Measurements from ENCODE around the gene HECW1.

HECW1 gene

DNA sequence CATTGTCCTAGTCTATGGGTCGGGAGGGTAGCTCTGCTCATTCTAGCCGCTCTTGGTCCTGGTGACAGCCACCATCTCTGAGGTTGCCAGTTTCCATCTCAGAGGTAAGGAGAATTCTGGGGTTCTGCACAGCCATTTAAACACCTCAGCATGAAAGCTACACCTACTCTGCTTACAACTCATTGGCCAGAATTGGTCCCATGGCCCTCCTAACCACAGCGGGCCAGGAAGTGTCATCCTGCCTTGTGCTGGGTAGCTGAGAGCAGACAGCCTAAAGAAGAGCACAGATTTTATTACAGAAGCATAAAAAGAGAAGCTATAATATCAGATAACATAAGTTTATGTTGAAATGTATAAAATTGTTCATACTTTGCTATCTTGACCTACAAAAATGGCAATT lies 152.7 kb downstream of the HECW1 start:
- no peak for DNase-seq (ENCODE audit: low read depth)

DNA sequence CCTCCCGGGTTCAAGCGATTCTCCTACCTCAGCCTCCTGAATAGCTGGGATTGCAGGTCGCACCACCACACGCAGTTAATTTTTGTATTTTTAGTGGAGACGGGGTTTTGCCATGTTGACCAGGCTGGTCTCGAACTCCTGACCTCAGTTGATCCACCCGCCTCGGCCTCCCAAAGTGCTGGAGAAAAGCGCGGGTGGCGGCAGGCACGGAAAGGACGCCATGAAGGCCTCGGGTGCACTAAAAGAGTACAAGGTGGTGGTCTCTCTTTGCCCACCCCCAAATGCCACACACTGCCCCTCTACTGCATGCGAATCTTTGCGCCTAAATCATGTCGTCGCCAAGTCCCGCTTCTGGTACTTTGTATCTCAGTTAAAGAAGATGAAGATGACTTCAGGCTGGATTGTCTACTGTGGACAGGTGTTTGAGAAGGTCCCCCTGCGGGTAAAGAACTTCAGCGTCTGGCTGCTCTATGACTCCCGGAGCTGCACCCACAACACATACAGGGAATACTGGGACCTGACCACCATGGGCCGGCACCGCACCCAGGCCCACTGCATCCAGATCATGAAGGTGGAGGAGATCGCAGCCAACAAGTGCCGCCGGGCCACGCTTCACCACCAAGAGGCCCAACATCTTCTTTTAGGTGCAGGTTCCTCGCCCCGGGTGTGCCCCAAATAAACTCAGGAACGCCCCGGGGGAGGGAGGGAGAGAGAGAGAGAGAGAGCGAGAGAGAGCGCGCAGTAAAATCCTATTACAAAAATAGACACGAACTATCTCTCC lies 161.7 kb downstream of the HECW1 start:
- no peak for DNase-seq (ENCODE audit: low read depth)

DNA sequence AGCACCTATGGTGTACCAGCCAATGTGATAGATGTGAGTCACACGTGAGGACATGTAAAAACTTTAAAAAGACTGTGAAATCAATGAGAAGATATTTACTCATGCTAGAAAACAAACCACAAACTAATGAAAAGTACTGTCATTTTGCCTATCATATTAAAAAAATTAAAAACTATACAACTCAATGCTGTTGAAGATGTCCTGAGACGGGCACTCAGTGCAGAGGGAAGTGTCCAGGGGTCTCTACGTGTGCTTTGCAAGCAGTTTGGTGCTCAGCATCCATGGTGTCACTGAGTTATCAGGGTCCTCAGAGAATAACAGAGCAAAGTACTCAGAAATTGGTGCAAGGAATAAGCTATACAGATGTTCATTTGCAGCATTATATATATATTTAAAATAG lies 162.3 kb downstream of the HECW1 start:
- no peak for DNase-seq (ENCODE audit: low read depth)

GRCh38 chr7:43276547-43276946 lies 164.1 kb downstream of the HECW1 start:
- no peak for DNase-seq (ENCODE audit: low read depth)

- DNase-seq (ENCODE audit: low read depth) = no peak
These were observed 165.7 kb downstream of the HECW1 start for GRCh38 chr7:43278088-43278644.

DNA sequence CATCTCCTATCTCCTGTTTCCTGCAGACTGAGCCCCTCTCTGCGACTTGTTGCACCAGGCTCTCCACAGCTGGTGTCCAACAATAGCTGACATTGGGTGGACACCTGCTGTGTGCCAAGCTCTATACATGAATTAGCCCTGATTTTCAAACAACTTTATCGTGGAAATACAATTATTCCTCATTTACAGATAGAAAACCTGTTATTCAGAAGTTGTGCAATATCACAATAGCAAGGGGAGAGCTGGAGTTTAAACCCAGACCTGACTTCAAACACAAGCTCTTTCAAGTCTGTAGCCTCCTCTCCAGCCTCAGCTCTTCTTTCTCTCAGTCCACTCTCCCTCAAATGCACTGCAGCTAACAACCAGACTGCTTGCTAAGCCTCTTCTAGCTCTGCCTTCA lies 168.8 kb downstream of the HECW1 start:
- no peak for DNase-seq (ENCODE audit: low read depth)

DNA sequence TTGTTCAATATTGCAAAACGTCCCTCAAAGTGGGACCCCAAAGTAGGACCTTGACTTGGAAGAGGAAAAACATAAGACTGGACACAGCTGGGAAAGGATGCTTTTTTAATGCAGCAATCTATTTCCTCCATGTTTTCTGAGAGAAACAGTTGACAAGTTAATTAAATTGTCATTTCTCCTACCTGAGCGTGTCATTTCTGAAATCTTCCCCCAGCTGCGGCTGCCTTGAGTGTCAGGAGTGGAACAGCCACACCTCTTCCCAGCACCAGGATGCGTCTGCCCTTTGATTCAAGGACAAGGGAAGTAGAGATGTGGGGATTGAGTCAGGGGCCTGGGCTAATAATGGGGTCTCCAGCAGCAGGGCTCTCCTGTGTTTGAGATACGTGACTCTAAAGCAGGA lies 171.3 kb downstream of the HECW1 start:
- no peak for DNase-seq (ENCODE audit: low read depth)

DNA sequence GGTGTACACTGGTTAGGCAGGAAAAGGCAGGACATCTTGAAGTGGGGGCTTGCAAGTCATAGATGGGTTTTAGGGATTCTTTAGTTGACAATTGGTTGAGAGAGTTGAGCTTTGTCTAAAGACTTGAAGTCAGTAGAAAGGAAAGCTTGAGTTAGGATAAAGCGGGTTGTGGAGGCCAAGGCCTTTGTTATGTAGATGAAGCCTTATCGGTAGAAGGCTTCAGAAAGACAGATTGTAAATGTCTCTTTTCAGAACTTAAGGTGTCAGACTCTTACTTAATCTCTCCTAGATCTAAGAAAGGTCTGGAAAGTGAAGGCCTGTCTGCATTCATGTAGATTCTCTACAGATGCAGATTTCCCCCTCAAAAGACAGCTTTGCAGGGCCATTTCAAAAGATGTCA lies 177.4 kb downstream of the HECW1 start:
- no peak for DNase-seq (ENCODE audit: low read depth)

DNA sequence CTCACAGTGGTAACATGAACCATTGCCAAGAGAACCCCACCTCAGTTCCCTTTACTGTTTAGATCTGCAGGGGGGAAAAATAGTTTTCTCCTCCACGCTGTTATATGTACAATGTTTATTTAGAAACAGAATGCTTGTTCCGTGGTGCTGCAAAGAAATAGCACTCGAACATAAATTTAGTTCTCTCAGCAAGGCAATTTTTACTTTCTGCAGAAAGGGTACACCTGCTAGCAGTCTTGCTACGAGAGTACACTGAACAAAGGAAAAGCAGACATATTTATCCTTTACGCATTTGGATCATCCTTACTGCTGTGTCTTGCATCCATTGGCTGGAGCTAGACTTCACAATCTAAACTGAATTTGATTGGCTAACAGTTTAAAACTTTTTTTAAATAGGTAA lies 178.5 kb downstream of the HECW1 start:
- no peak for DNase-seq (ENCODE audit: low read depth)

DNA sequence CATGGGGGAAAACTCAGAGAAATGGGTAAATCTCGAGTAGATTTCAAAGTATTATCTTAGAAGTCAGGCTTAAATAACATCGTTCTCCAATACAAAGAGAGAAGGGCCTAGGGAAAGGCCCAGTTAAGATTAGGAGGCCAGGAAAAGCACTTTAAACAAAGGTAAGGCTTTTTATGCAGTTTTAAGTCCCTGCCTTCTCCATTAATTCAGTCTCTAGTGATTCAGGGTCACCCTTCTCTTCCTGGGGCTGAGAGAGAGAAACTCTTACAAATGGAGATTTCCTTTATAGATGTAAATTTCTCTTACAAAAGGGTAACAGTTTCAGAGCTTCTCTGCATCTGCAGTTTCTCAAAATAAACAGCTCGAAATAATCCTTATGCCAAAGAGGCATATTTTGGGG lies 179.3 kb downstream of the HECW1 start:
- no peak for DNase-seq (ENCODE audit: low read depth)

- DNase-seq (ENCODE audit: low read depth) = no peak
These were observed 179.9 kb downstream of the HECW1 start for GRCh38 chr7:43292384-43292783.

- no peak for DNase-seq (ENCODE audit: low read depth)
These were observed 181.7 kb downstream of the HECW1 start for GRCh38 chr7:43294080-43294630.

DNA sequence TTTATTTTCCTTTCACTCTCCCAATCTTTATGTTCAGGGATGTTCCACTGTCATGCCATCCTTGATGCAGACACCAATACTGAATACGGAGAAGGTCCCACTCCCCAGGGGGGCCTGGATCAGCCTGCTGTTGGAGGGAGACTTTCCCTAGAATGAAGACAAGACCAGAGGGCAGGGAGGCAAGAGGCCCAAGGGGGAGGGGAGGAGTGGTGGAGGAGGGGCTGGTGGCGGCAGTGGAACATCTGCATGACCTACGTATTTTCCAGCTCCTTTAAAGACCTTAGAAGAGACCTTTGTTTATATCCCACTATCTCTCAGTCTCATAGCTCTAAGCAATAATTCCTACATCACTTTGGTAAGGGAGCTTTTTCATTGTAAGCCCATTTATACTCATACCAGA lies 183.0 kb downstream of the HECW1 start:
- DNase-seq (ENCODE audit: low read depth) = no peak

GRCh38 chr7:43296306-43296705 lies 183.9 kb downstream of the HECW1 start:
- no peak for DNase-seq (ENCODE audit: low read depth)

DNA sequence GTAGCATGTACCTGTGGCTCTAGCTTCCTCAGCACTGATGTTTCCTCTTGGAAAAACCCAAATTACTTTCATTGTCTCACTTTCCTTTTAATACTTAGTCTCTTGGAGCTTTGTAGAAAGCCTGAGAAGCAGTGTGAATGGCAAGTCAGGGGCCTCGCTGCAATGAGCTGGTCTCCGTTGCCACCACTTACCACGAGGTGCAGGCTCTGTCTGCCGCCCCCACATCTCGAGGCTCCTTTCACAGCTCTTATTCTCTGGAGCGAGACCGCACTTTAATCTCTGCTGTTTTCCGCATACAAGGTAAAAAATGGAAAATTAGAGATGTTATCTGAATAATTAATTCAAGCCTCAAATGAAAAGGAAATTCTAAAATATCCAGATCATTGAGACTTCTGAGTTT lies 186.2 kb downstream of the HECW1 start:
- DNase-seq (ENCODE audit: low read depth) = no peak

- DNase-seq (ENCODE audit: low read depth) = no peak
These were observed 187.7 kb downstream of the HECW1 start for GRCh38 chr7:43300121-43300520.

GRCh38 chr7:43302211-43302711 lies 189.8 kb downstream of the HECW1 start:
- no peak for DNase-seq (ENCODE audit: low read depth)

- no peak for DNase-seq (ENCODE audit: low read depth)
These were observed 190.5 kb downstream of the HECW1 start for GRCh38 chr7:43302773-43303460.

- DNase-seq (ENCODE audit: low read depth) = no peak
These were observed 191.3 kb downstream of the HECW1 start for GRCh38 chr7:43303740-43304241.

DNA sequence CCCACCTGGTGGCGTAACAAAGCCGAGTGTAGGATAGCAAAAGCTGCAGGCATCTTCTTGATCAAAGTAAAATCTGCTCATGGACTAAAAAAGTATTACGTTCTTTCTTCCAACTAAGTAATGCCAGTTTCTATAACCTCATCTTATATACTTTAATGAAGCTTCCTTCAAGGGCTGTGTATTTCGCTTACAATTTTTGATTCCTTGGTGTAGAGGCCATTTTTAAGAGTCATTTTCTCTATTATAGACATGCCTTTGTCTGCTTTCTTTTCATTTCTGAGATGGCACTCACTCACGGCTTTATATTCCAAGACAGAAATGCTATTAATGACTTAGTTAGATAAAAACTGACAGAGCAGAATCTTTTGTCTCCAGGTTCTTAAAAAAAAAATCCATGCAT lies 194.0 kb downstream of the HECW1 start:
- no peak for DNase-seq (ENCODE audit: low read depth)

DNA sequence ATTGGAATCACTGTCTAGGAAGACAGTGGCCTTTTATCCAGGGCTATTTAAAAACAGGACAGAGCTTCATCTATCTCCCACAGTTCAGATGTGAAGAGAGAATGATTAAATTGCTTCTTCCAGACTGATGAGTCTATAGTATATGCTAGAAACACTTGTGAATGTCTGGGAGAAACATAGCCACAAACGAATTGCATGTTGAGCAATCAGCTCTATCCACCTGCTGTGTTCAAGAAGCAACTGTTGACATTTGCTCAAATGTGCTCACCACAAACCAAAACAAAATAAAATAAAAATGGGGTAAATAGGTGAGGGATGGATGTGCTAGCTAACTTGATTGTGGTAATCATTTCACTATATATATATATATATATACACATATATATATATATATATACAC lies 195.1 kb downstream of the HECW1 start:
- DNase-seq (ENCODE audit: low read depth) = no peak

- DNase-seq (ENCODE audit: low read depth) = no peak
These were observed 196.7 kb downstream of the HECW1 start for GRCh38 chr7:43308913-43309705.
